ENCODE results near the gene TMEM271.

DNA sequence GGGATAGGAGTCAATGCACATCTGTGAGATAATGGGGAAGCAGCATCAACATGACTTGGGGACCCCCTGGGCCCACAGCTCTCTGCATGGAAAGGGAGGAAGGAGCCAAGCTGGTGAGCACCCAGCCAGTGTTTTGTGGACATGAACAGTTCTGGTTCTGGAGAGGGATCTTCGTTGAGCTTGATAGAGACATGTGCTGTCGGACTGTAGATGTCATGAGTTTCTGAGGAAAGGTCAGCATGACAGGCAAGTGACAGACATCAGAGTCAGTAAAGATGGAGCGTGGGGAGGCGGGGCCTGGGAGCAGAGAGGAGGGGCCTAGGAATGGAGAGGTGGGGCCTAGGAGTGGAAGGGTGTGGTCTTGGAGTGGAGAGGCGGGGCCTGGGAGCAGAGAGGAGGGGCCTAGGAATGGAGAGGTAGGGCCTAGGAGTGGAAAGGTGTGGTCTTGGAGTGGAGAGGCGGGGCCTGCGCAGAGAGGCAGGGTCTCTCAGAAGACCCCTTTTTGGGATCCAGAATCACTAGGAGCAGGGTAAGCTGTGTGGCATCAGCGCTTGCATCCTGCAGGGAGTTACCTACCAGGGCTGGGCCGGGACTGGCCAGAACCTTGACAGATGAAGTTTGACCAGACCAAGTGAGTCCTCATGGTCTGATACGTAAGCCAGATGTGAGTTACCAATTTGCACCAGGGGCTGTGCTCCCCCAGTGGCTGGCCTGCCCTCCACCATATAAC lies 43.3 kb downstream of the TMEM271 start:
- TF ChIP-seq, protein P1, sequence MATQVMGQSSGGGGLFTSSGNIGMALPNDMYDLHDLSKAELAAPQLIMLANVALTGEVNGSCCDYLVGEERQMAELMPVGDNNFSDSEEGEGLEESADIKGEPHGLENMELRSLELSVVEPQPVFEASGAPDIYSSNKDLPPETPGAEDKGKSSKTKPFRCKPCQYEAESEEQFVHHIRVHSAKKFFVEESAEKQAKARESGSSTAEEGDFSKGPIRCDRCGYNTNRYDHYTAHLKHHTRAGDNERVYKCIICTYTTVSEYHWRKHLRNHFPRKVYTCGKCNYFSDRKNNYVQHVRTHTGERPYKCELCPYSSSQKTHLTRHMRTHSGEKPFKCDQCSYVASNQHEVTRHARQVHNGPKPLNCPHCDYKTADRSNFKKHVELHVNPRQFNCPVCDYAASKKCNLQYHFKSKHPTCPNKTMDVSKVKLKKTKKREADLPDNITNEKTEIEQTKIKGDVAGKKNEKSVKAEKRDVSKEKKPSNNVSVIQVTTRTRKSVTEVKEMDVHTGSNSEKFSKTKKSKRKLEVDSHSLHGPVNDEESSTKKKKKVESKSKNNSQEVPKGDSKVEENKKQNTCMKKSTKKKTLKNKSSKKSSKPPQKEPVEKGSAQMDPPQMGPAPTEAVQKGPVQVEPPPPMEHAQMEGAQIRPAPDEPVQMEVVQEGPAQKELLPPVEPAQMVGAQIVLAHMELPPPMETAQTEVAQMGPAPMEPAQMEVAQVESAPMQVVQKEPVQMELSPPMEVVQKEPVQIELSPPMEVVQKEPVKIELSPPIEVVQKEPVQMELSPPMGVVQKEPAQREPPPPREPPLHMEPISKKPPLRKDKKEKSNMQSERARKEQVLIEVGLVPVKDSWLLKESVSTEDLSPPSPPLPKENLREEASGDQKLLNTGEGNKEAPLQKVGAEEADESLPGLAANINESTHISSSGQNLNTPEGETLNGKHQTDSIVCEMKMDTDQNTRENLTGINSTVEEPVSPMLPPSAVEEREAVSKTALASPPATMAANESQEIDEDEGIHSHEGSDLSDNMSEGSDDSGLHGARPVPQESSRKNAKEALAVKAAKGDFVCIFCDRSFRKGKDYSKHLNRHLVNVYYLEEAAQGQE (IDR thresholded peaks at IDR 0.05; ENCODE audit: insufficient replicate concordance, low read depth): no peak
- TF ChIP-seq, protein P2, sequence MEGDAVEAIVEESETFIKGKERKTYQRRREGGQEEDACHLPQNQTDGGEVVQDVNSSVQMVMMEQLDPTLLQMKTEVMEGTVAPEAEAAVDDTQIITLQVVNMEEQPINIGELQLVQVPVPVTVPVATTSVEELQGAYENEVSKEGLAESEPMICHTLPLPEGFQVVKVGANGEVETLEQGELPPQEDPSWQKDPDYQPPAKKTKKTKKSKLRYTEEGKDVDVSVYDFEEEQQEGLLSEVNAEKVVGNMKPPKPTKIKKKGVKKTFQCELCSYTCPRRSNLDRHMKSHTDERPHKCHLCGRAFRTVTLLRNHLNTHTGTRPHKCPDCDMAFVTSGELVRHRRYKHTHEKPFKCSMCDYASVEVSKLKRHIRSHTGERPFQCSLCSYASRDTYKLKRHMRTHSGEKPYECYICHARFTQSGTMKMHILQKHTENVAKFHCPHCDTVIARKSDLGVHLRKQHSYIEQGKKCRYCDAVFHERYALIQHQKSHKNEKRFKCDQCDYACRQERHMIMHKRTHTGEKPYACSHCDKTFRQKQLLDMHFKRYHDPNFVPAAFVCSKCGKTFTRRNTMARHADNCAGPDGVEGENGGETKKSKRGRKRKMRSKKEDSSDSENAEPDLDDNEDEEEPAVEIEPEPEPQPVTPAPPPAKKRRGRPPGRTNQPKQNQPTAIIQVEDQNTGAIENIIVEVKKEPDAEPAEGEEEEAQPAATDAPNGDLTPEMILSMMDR (IDR thresholded peaks at IDR 0.05; ENCODE audit: insufficient read depth, low read length): no peak
- TF ChIP-seq GABPA (IDR thresholded peaks at IDR 0.05; ENCODE audit: low read depth): no peak
- no peak for TF ChIP-seq POLR2AphosphoS5 (IDR thresholded peaks at IDR 0.05; ENCODE audit: low read depth)

Data from HL-60 (cell line).